Lower leg skin (tissue), 4 donors: ENCODE data around the gene DEPDC7. TPM values are rescaled to one million over a fixed set of nuclear protein-coding genes. Genes with fewer than 3 reads are reported as not detected.
A peak's percentile ranks its signal among the peaks of the same experiment; 100 is the strongest.

Source experiments
- DNase-seq, 2 donors: peaks; one replicate each; pipeline ENCODE4 v3.0.0-alpha.2; 2019; ENCODE audit warnings: low spot score in 2 of 2
- H3K4me3 ChIP-seq: fragments of 200-600 bp; sonication (generic); 2 replicates; pipeline ENCODE4 v1.5.1; 2017; ENCODE audit warnings: mild to moderate bottlenecking, low read depth; ENCODE audit not compliant: poor library complexity, severe bottlenecking
- POLR2A ChIP-seq, 2 donors: fragments of 450-650 bp; IDR thresholded peaks; one replicate each; pipeline ENCODE4 v1.6.1; 2016 to 2017; ENCODE audit warnings: antibody characterized with exemption in 2 of 2, mild to moderate bottlenecking in 1 of 2, moderate library complexity in 1 of 2
- WGBS, 2 donors: methylation state at CpG; one replicate each; pipeline ENCODE4 v1.1.5; 2018; 5-methylcytosine and 5-hydroxymethylcytosine counted together
- intact Hi-C: fragments of 100-400 bp; cut with DNase I; formaldehyde crosslinking; loops from one replicate; pipeline ENCODE4 v1.15.0; 2023; ENCODE audit warnings: low total_unique reads
- total RNA-seq, 4 donors: library from RNA; depleted of rRNA; stranded (reverse); fragments of >200 nt; gene quantifications; one replicate each; pipeline ENCODE4 v1.1.0, GENCODE V29; 2016
- TF ChIP-seq, protein P1 (sequence below), 3 donors: fragments of 450-650 bp; IDR thresholded peaks; one replicate each; pipeline ENCODE4 v1.5.1; 2016; ENCODE audit warnings: antibody characterized with exemption in 3 of 3, mild to moderate bottlenecking in 3 of 3, moderate library complexity in 2 of 3

Gene DEPDC7
- total RNA-seq, 4 donors from 2014 or later, result 2.7 to 5.3 (median 4.0) TPM

DNA sequence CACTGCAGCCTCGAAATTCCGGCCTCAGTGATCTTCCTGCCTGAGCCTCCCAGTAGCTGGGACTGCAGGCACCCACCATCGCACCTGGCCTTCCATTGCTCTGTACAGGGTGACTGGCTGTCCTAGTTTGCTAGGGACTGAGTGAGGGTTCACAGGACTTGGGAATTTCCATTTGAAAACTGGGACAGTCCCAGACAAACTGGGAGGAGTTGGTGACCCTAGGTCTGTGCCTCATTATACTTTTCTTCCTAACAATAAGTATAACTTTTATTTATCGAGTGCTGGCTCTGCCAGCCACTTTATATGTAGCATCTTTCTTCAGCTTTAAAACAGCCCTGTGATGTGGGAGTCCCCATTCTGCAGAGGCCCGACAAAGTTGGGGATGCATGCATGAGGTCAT is 49.2 kb downstream of the DEPDC7 start:
- no peak for DNase-seq
- TF ChIP-seq, protein P1, sequence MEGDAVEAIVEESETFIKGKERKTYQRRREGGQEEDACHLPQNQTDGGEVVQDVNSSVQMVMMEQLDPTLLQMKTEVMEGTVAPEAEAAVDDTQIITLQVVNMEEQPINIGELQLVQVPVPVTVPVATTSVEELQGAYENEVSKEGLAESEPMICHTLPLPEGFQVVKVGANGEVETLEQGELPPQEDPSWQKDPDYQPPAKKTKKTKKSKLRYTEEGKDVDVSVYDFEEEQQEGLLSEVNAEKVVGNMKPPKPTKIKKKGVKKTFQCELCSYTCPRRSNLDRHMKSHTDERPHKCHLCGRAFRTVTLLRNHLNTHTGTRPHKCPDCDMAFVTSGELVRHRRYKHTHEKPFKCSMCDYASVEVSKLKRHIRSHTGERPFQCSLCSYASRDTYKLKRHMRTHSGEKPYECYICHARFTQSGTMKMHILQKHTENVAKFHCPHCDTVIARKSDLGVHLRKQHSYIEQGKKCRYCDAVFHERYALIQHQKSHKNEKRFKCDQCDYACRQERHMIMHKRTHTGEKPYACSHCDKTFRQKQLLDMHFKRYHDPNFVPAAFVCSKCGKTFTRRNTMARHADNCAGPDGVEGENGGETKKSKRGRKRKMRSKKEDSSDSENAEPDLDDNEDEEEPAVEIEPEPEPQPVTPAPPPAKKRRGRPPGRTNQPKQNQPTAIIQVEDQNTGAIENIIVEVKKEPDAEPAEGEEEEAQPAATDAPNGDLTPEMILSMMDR (IDR thresholded peaks at IDR 0.05), result no peak
- TF ChIP-seq POLR2A (IDR thresholded peaks at IDR 0.05), result no peak
- intact Hi-C loops, result loop anchor here (5.0 kb wide), 1 partner anchor 103 kb away; no protein-coding TSS in a partner anchor
- 73 to 80% methylated on average over 5 of the region's 5 CpGs for WGBS, 2 donors
- H3K4me3 ChIP-seq, result no peak overlapping the region

DNA sequence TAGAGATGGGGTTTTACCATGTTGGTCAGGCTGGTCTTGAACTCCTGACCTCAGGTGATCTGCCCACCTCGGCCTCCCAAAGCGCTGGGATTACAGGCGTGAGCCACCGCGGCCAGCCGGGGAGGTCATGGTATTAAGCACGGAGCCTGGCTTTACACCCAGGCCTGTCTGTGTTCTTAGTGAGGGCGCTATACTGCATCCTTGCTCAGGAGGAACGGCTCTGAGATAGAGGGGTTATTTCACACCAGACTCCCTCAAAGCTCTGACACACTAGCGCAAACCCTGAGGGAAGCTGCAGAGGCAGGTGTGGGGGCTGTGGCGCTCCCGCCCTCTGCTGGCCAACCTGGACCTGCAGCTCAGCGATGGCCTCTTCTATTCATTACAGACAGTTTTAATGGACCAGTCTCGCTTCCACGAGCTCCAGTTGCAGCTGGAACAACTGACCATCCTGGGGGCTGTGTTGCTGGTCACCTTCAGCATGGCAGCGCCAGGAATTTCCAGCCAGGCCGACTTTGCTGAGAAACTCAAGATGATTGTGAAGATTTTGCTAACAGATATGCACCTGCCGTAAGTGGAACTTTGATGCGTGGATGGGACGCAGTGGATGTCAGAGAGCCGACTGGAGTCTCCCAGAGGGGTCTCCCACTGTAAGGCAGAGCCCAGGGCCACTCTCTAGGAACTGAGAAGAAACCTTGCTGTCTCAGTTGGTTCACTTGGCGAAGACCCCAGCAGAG is 49.9 kb downstream of the DEPDC7 start:
- no peak overlapping the region for H3K4me3 ChIP-seq
- DNase-seq, result peak; percentile 44 to 89
- TF ChIP-seq POLR2A (IDR thresholded peaks at IDR 0.05), result no peak
- TF ChIP-seq, protein P1 (IDR thresholded peaks at IDR 0.05), result peak in 1 of 3 donors; percentile 48
- intact Hi-C loops, result loop anchor here (5.0 kb wide), 1 partner anchor 103 kb away; no protein-coding TSS in a partner anchor
- WGBS, 2 donors, result 64 to 67% methylated on average over 22 of the region's 22 CpGs

DNA sequence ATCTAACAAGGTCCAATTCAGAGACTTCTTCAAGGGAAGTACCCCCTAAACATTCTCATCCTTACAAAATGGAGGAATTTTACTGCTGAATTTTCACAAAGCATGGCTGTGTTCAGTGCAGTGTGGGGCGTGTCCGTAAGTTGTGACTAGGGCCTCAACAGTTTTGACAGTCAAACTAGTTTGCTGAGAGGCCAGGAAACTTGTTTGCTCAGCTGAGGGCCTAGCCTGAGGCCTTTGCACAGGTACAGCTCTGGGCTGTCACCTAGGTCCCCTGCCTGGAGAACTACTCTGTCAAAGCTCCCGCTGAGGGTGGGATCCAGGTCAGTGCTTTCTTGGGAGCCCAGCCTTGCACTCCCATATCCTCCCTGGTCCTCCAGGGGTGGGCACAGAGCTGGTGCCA is 51.6 kb downstream of the DEPDC7 start:
- TF ChIP-seq POLR2A (IDR thresholded peaks at IDR 0.05), result no peak
- TF ChIP-seq, protein P1 (IDR thresholded peaks at IDR 0.05), result no peak
- 83 to 95% methylated on average over 3 of the region's 3 CpGs for WGBS, 2 donors
- no peak for DNase-seq
- intact Hi-C loops, result loop anchor here (5.0 kb wide), 1 partner anchor 105 kb away; no protein-coding TSS in a partner anchor
- H3K4me3 ChIP-seq, result no peak overlapping the region

DNA sequence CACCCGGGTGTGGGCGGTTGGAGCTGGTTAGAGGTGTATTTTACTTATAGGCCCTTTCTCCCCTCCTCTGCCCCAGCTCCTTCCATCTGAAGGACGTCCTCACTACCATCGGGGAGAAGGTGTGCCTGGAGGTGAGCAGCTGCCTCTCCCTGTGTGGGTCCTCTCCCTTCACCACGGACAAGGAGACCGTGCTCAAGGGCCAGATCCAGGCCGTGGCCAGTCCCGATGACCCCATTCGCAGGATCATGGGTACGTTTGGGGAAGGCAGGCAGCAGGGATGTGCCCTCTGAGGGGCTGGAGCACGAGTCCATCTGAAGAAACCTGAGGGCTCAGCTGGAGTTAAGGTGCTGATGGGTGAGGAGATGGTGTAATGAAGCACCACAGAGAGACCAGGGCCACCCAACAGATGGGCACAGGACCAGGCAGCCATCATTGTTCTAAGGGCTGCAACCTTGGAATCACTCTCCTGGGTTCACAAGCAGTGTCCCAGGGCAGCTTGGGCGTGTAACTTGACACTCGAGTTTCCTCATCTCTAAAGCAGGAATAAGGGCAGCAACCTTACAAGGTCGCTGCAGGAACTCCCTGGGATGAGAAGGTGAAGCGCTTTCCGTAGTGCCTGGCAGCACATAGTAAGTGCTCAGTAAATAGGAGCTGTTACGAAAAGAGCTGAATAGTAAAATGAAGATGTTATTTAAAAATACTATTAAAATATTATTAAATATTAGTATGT is 53.1 kb downstream of the DEPDC7 start:
- WGBS, 2 donors, result 96 to 97% methylated on average over 17 of the region's 17 CpGs
- no peak overlapping the region for H3K4me3 ChIP-seq
- TF ChIP-seq POLR2A (IDR thresholded peaks at IDR 0.05), result no peak
- TF ChIP-seq, protein P1 (IDR thresholded peaks at IDR 0.05), result no peak
- intact Hi-C loops, result loop anchor here (5.0 kb wide), 1 partner anchor 106 kb away; no protein-coding TSS in a partner anchor
- DNase-seq, result no peak

DNA sequence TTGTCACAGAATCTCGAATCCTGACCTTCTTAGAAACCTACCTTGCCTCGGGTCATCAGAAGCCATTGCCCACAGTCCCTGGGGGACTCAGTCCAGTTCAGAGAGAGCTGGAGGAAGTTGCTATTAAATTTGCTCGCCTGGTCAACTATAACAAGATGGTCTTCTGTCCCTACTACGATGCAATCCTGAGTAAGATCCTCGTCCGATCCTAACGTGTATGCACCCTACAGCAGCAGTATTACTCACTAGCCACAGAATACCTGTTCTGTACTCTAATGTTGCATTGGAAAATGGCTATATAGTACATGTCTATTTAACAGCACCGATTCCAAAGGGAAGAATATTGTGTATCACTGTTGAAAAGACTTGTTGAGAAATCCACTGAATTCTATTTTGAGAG is 56.8 kb downstream of the DEPDC7 start:
- 82 to 91% methylated on average over 8 of the region's 8 CpGs for WGBS, 2 donors
- intact Hi-C loops, result no loop called here
- TF ChIP-seq, protein P1 (IDR thresholded peaks at IDR 0.05), result no peak
- no peak for TF ChIP-seq POLR2A (IDR thresholded peaks at IDR 0.05)
- no peak for DNase-seq
- no peak overlapping the region for H3K4me3 ChIP-seq

Other genes with a start within 250 kb of the DEPDC7 start
- not detected for gene CCDC73, start 221.2 kb upstream of the DEPDC7 start, total RNA-seq
- gene PRRG4, start 186.0 kb upstream of the DEPDC7 start, total RNA-seq, result 10 to 100 TPM; 25.2 to 34.4 (median 31.6) TPM
- gene QSER1, start 123.1 kb upstream of the DEPDC7 start, total RNA-seq, result 10 to 100 TPM; 27.8 to 34.2 (median 32.1) TPM
- gene TCP11L1, start 23.7 kb downstream of the DEPDC7 start, total RNA-seq, result 10 to 100 TPM; 19.5 to 53.4 (median 26.8) TPM
- 1 to 10 TPM; 7.1 to 9.8 (median 8.4) TPM for gene CSTF3, start 145.6 kb downstream of the DEPDC7 start, total RNA-seq
- 100 to 1,000 TPM in 3 of 4 donors, 10 to 100 TPM in 1; 89.1 to 118 (median 107) TPM for gene HIPK3, start 241.5 kb downstream of the DEPDC7 start, total RNA-seq